ENCODE results near the gene PTPN23. TPM values are rescaled to one million over a fixed set of nuclear protein-coding genes. Genes with fewer than 3 reads are reported as not detected.

Gene PTPN23
- polyA plus RNA-seq, 3 donors, result 1.2 to 13.7 (median 1.3) TPM

- 92% methylated on average over 13 of the region's 17 CpGs for WGBS (ENCODE audit: insufficient coverage)
- intact Hi-C loops (cut with micrococcal nuclease), result loop anchor here (2.0 to 5.0 kb wide), 2 partner anchors 57 to 93 kb away; partner anchors contain the start of gene ELP6 (in 1 of the 2)
- no peak for DNase-seq
- no peak for TF ChIP-seq CTCF (IDR thresholded peaks at IDR 0.05)
- H2AFZ ChIP-seq (ENCODE audit: insufficient read depth, low read depth, low read length, poor library complexity, severe bottlenecking), result no peak overlapping the region
- Mint-ChIP-seq H3K9me3 (peaks cover 0 to 1% (median 0%) of the 10 kb centered on the region in 7 donors), H3K4me1 (peaks cover 12% of the 10 kb centered on the region), H3K36me3 (peaks cover 41 to 60% of the 10 kb centered on the region in 2 donors), H3K27me3 (ENCODE audit: low read depth in 3 of 3) (peaks cover 0 to 1% (median 0%) of the 10 kb centered on the region in 3 donors), H3K4me3 (no peak overlapping the region), H3K27ac (peak overlapping the region in 2 of 7 donors; percentile 56 to 58)
- H3K4me1 ChIP-seq (ENCODE audit: control insufficient read depth in 1 of 2, insufficient read depth in 2 of 2, low read length in 2 of 2), result peaks cover 9 to 15% of the 10 kb centered on the region in 2 donors
- peaks cover 49 to 65% of the 10 kb centered on the region in 2 donors for H3K36me3 ChIP-seq (replicated peaks in 1 of 2; ENCODE audit: control insufficient read depth in 1 of 2, insufficient read depth in 2 of 2, low read length in 2 of 2)
- H3K27me3 ChIP-seq (ENCODE audit: control insufficient read depth in 2 of 2, insufficient read depth in 2 of 2, low read length in 2 of 2), result no peaks in the 10 kb centered on the region
- H3K4me2 ChIP-seq (replicated peaks; ENCODE audit: extremely low read depth, low read length, poor library complexity, severe bottlenecking), result no peak overlapping the region
- peaks cover 18% of the 10 kb centered on the region for H4K20me1 ChIP-seq (ENCODE audit: insufficient read depth, low read length)
- no peaks in the 10 kb centered on the region for H3K79me2 ChIP-seq (ENCODE audit: insufficient read depth, low read length)
- H3K9me3 ChIP-seq (replicated peaks in 1 of 2; ENCODE audit: control insufficient read depth in 1 of 2, insufficient read depth in 1 of 2, low read length in 2 of 2), result no peaks in the 10 kb centered on the region
- no peak overlapping the region for H3K4me3 ChIP-seq (replicated peaks in 1 of 3; ENCODE audit: low read depth in 2 of 3, low read length in 3 of 3)
- no peak overlapping the region for H3K27ac ChIP-seq (ENCODE audit: low read depth in 1 of 2, low read length in 2 of 2)
- H3K9ac ChIP-seq (ENCODE audit: insufficient read depth, low read length, poor library complexity, severe bottlenecking), result no peak overlapping the region
Observed at GRCh38 chr3:47419083-47420043, 38.5 kb downstream of the PTPN23 start.

GRCh38 chr3:47420044-47420430, 39.2 kb downstream of the PTPN23 start:
- no peak overlapping the region for H3K4me3 Mint-ChIP-seq
- intact Hi-C loops (cut with micrococcal nuclease), result loop anchor here (2.0 to 5.0 kb wide), 2 partner anchors 57 to 92 kb away; partner anchors contain the start of gene ELP6 (in 1 of the 2)
- 92% methylated on average over 4 of the region's 5 CpGs for WGBS (ENCODE audit: insufficient coverage)
- peaks cover 0 to 1% (median 0%) of the 10 kb centered on the region in 3 donors for H3K27me3 Mint-ChIP-seq (ENCODE audit: low read depth in 3 of 3)
- no peak overlapping the region for H3K9ac ChIP-seq (ENCODE audit: insufficient read depth, low read length, poor library complexity, severe bottlenecking)
- H3K4me2 ChIP-seq (replicated peaks; ENCODE audit: extremely low read depth, low read length, poor library complexity, severe bottlenecking), result no peak overlapping the region
- H3K4me1 Mint-ChIP-seq, result peaks cover 12% of the 10 kb centered on the region
- no peak for DNase-seq
- H3K36me3 Mint-ChIP-seq, result peaks cover 42 to 60% of the 10 kb centered on the region in 2 donors
- H3K36me3 ChIP-seq (replicated peaks in 1 of 2; ENCODE audit: control insufficient read depth in 1 of 2, insufficient read depth in 2 of 2, low read length in 2 of 2), result peaks cover 49 to 65% of the 10 kb centered on the region in 2 donors
- H3K4me3 ChIP-seq (replicated peaks in 1 of 3; ENCODE audit: low read depth in 2 of 3, low read length in 3 of 3), result no peak overlapping the region
- peak overlapping the region in 1 of 7 donors; percentile 18 for H3K27ac Mint-ChIP-seq
- no peaks in the 10 kb centered on the region for H3K27me3 ChIP-seq (ENCODE audit: control insufficient read depth in 2 of 2, insufficient read depth in 2 of 2, low read length in 2 of 2)
- peaks cover 14% of the 10 kb centered on the region for H4K20me1 ChIP-seq (ENCODE audit: insufficient read depth, low read length)
- no peak for TF ChIP-seq CTCF (IDR thresholded peaks at IDR 0.05)
- H3K27ac ChIP-seq (ENCODE audit: low read depth in 1 of 2, low read length in 2 of 2), result no peak overlapping the region
- H3K4me1 ChIP-seq (ENCODE audit: control insufficient read depth in 1 of 2, insufficient read depth in 2 of 2, low read length in 2 of 2), result peaks cover 9 to 15% of the 10 kb centered on the region in 2 donors
- H3K9me3 Mint-ChIP-seq, result peaks cover 0 to 1% (median 0%) of the 10 kb centered on the region in 7 donors
- no peak overlapping the region for H2AFZ ChIP-seq (ENCODE audit: insufficient read depth, low read depth, low read length, poor library complexity, severe bottlenecking)
- no peaks in the 10 kb centered on the region for H3K9me3 ChIP-seq (replicated peaks in 1 of 2; ENCODE audit: control insufficient read depth in 1 of 2, insufficient read depth in 1 of 2, low read length in 2 of 2)
- no peaks in the 10 kb centered on the region for H3K79me2 ChIP-seq (ENCODE audit: insufficient read depth, low read length)
